GM20000 (cell line): ENCODE results near the gene SLC9A3.

ENCODE experiments used
- DNase-seq: peaks from one replicate; pipeline ENCODE4 v3.0.0; 2012; ENCODE audit warnings: low spot score
- TF ChIP-seq, protein P1 (sequence below): IDR thresholded peaks from 2 replicates; pipeline ENCODE4 v1.5.1; 2012; ENCODE audit warnings: mild to moderate bottlenecking, control low read depth; ENCODE audit errors: extremely low read depth, missing control alignments

The SLC9A3 gene

GRCh38 chr5:545641-546375 lies 21.6 kb upstream of the SLC9A3 start:
- DNase-seq = no peak
- TF ChIP-seq, protein P1, sequence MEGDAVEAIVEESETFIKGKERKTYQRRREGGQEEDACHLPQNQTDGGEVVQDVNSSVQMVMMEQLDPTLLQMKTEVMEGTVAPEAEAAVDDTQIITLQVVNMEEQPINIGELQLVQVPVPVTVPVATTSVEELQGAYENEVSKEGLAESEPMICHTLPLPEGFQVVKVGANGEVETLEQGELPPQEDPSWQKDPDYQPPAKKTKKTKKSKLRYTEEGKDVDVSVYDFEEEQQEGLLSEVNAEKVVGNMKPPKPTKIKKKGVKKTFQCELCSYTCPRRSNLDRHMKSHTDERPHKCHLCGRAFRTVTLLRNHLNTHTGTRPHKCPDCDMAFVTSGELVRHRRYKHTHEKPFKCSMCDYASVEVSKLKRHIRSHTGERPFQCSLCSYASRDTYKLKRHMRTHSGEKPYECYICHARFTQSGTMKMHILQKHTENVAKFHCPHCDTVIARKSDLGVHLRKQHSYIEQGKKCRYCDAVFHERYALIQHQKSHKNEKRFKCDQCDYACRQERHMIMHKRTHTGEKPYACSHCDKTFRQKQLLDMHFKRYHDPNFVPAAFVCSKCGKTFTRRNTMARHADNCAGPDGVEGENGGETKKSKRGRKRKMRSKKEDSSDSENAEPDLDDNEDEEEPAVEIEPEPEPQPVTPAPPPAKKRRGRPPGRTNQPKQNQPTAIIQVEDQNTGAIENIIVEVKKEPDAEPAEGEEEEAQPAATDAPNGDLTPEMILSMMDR = no peak

GRCh38 chr5:544675-545355 lies 20.6 kb upstream of the SLC9A3 start:
- no peak for DNase-seq
- TF ChIP-seq, protein P1 = no peak

GRCh38 chr5:543755-544674 lies 19.8 kb upstream of the SLC9A3 start:
- TF ChIP-seq, protein P1 = no peak
- peak; percentile 93 for DNase-seq

GRCh38 chr5:543351-543750 lies 19.1 kb upstream of the SLC9A3 start:
- TF ChIP-seq, protein P1 = no peak
- no peak for DNase-seq

- DNase-seq = no peak
- TF ChIP-seq, protein P1 = no peak
Measured at GRCh38 chr5:542319-543311, 18.4 kb upstream of the SLC9A3 start.

GRCh38 chr5:541539-542318 lies 17.5 kb upstream of the SLC9A3 start:
- no peak for DNase-seq
- TF ChIP-seq, protein P1 = no peak
